Nephron progenitor cell (in vitro differentiated cells): ENCODE measurements around the gene UBTF.

Source experiments
- DNase-seq: peaks from one replicate; pipeline ENCODE4 v3.0.0; 2021
- H3K27ac Mint-ChIP-seq: 2 replicates; pipeline ENCODE4 v1.8.0; 2021; ENCODE audit warnings: mild to moderate bottlenecking, moderate library complexity, mixed read lengths
- H3K27me3 Mint-ChIP-seq: 2 replicates; pipeline ENCODE4 v1.8.0; 2021; ENCODE audit warnings: mild to moderate bottlenecking, low read depth, mixed read lengths; ENCODE audit not compliant: poor library complexity
- H3K36me3 Mint-ChIP-seq: 2 replicates; pipeline ENCODE4 v1.8.0; 2021; ENCODE audit warnings: low read depth, mixed read lengths
- H3K4me1 Mint-ChIP-seq: 2 replicates; pipeline ENCODE4 v1.8.0; 2021; ENCODE audit warnings: mixed read lengths
- H3K4me3 Mint-ChIP-seq: 2 replicates; pipeline ENCODE4 v1.8.0; 2021; ENCODE audit warnings: mild to moderate bottlenecking, moderate library complexity, mixed read lengths
- H3K9me3 Mint-ChIP-seq: 2 replicates; pipeline ENCODE4 v1.8.0; 2021; ENCODE audit warnings: mild to moderate bottlenecking, moderate library complexity, mixed read lengths
- TF ChIP-seq, protein P1 (sequence below): fragments of 200-600 bp; sonication (generic); IDR thresholded peaks from 2 replicates; pipeline ENCODE4 v1.5.0; 2021; ENCODE audit warnings: antibody characterized with exemption

UBTF gene

DNA sequence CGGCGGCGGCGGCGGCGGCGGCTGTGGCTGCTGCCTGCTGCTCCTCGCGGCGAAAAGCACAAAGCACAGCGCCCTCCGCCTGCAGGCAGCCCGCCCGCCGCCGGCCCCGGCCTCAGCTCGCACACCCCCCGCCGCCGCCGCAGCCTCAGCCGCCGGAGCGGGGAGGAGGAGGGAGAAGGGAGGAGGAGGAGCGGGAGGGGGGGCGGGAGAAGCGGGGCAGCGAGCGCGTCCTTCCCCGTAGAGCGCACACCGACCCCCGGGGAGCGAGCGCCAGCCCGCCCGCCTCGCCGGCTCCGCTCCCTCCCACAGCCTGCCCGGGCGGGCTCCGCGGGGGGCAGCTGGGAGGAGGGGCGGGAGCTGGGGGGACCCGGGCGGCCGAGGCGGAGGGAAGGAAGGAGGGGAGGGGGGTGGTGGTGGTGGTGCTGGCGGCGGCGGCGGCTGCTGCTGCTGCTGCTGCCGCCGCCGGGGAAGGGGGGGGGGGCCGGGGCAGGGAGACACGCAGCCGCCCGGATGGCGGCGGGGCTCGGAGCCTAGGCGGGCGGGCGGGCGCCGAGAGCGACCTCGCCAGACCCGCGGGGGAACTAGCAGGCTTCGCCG lies at the start of gene UBTF:
TSS of gene UBTF (minus strand) at position 60 of the 597 bp plus-strand sequence. CDS start 1,446 bp downstream, outside the sequence.
- Mint-ChIP-seq H3K4me1 (peaks cover 45% of the 10 kb centered on the region), H3K4me3 (peak within 1 kb of the TSS; percentile 93), H3K27me3 (no peaks in the 10 kb centered on the region), H3K36me3 (peaks cover 24% of the 10 kb centered on the region), H3K9me3 (no peaks in the 10 kb centered on the region), H3K27ac (peak within 1 kb of the TSS; percentile 97)
- TF ChIP-seq, protein P1, sequence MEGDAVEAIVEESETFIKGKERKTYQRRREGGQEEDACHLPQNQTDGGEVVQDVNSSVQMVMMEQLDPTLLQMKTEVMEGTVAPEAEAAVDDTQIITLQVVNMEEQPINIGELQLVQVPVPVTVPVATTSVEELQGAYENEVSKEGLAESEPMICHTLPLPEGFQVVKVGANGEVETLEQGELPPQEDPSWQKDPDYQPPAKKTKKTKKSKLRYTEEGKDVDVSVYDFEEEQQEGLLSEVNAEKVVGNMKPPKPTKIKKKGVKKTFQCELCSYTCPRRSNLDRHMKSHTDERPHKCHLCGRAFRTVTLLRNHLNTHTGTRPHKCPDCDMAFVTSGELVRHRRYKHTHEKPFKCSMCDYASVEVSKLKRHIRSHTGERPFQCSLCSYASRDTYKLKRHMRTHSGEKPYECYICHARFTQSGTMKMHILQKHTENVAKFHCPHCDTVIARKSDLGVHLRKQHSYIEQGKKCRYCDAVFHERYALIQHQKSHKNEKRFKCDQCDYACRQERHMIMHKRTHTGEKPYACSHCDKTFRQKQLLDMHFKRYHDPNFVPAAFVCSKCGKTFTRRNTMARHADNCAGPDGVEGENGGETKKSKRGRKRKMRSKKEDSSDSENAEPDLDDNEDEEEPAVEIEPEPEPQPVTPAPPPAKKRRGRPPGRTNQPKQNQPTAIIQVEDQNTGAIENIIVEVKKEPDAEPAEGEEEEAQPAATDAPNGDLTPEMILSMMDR: no peak
- DNase-seq: peak; percentile 78

DNA sequence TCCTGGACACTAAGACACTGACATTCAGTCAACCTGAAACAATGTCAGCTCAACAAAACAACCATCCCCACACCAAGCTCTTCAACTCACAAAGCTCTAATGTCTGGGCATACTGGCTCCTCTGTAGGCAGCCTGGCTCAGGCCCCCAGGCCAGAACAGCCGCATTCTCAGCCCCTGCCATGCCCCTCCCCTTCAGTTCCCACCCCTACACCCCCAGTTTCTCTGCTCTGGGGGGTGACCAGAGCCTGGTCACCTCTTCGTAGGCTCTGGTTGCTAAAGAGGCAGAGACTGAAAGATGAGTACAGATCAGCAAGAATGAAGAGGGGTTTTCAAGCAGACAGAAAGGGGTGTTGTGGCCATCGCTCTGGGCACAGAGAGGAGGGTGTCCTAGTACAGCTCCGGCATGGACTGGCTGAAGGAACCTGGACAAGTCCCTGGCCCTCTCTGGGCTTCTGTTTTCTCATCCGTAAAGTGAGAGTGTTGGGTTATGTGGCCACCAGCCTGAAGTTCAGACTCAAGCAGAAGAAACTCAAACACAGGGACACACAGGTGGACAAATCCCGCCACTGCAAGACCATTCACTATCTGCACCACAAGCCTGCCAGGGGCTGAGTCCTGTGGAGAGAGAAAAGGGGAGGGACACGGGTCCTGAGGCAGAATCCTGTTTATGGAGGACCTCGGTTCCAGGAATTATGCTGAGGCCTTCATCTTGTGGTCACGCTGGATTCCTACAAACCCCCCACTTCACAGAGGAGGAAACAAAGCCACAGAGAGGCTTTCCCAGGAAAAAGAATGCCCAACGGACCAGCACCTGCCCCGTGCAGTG lies 49.4 kb upstream of the UBTF start:
- Mint-ChIP-seq H3K4me3 (no peak overlapping the region), H3K27ac (no peak overlapping the region), H3K36me3 (no peaks in the 10 kb centered on the region), H3K27me3 (peaks cover 9% of the 10 kb centered on the region), H3K9me3 (no peaks in the 10 kb centered on the region), H3K4me1 (peaks cover 35% of the 10 kb centered on the region)
- no peak for DNase-seq
- TF ChIP-seq, protein P1: no peak

DNA sequence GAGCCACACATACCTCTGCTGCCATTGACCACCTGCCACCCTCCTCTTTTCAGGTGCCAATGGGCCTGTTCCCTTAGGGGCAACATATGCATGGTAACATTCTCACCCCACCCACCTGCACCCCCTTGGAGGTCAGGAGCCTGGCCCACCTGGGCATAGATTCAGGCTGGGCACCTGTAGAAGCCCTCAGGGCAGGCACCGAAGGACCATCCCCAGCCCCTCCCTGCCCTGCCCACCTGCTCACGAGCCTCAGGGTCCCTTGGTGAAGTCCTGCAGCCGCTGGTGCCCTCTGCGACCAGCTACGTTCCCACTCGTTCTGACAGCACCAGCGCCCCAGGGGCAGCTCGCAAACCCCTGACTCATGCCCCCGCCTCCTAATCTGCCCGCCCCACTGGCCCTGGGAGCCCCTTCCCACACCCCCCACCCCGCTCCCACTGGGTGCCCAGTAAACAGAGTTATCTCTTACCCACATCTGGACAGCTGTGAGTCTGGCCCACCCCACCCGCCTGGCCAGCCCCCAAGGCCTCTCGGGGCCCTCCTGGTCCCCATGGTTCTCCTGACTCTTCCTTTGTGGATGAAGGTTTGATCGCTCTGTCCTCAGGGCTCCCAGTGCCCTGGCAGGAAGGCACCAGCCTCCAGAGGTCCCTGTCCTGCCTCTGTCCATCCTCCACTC lies 48.5 kb upstream of the UBTF start, which contains the start of gene SLC4A1:
TSS of gene SLC4A1 (minus strand) at position 318 of the 673 bp plus-strand sequence. CDS start 5,269 bp downstream, outside the sequence.
- TF ChIP-seq, protein P1: no peak
- Mint-ChIP-seq H3K9me3 (no peaks in the 10 kb centered on the region), H3K4me1 (peaks cover 25% of the 10 kb centered on the region), H3K4me3 (no peak within 1 kb of the TSS), H3K27ac (no peak within 1 kb of the TSS), H3K27me3 (peaks cover 19% of the 10 kb centered on the region), H3K36me3 (no peaks in the 10 kb centered on the region)
- DNase-seq: no peak

DNA sequence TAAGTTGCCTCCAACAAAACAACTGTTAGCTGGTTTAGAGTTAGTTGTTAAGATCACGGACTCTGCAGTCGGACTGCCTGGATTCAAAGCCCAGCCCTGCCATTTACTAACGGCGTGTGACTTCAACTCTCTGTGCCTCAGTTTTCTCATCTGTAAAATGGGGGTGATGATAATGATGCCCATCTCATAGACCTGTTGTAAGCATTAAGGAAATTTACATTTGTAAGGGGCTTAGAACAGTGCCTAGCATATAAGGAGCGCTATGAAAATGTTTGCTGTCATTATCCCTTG lies 47.6 kb upstream of the UBTF start:
- H3K36me3 Mint-ChIP-seq: no peaks in the 10 kb centered on the region
- DNase-seq: no peak
- H3K4me3 Mint-ChIP-seq: no peak overlapping the region
- TF ChIP-seq, protein P1: no peak
- peaks cover 17% of the 10 kb centered on the region for H3K4me1 Mint-ChIP-seq
- peaks cover 24% of the 10 kb centered on the region for H3K27me3 Mint-ChIP-seq
- no peak overlapping the region for H3K27ac Mint-ChIP-seq
- no peaks in the 10 kb centered on the region for H3K9me3 Mint-ChIP-seq

- Mint-ChIP-seq H3K4me1 (peaks cover 12% of the 10 kb centered on the region), H3K27me3 (peaks cover 24% of the 10 kb centered on the region), H3K27ac (no peak overlapping the region), H3K36me3 (no peaks in the 10 kb centered on the region), H3K9me3 (no peaks in the 10 kb centered on the region), H3K4me3 (no peak overlapping the region)
- no peak for DNase-seq
- TF ChIP-seq, protein P1: no peak
These were observed 47.1 kb upstream of the UBTF start for GRCh38 chr17:44266402-44267164.
